ENCODE data around the gene POU4F1. TPM values are rescaled to one million over a fixed set of nuclear protein-coding genes. Genes with fewer than 3 reads are reported as not detected.
A peak's percentile ranks its signal among the peaks of the same experiment; 100 is the strongest.
"Not testable (repeated sequence)": the region's sequence is repeated elsewhere in the genome, so short reads cannot be mapped to it uniquely, and the experiment has no call there.

POU4F1 gene, protein sequence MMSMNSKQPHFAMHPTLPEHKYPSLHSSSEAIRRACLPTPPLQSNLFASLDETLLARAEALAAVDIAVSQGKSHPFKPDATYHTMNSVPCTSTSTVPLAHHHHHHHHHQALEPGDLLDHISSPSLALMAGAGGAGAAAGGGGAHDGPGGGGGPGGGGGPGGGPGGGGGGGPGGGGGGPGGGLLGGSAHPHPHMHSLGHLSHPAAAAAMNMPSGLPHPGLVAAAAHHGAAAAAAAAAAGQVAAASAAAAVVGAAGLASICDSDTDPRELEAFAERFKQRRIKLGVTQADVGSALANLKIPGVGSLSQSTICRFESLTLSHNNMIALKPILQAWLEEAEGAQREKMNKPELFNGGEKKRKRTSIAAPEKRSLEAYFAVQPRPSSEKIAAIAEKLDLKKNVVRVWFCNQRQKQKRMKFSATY
- polyA plus RNA-seq (2012; ENCODE audit: insufficient read depth, insufficient read length) = 12.5 TPM

DNA sequence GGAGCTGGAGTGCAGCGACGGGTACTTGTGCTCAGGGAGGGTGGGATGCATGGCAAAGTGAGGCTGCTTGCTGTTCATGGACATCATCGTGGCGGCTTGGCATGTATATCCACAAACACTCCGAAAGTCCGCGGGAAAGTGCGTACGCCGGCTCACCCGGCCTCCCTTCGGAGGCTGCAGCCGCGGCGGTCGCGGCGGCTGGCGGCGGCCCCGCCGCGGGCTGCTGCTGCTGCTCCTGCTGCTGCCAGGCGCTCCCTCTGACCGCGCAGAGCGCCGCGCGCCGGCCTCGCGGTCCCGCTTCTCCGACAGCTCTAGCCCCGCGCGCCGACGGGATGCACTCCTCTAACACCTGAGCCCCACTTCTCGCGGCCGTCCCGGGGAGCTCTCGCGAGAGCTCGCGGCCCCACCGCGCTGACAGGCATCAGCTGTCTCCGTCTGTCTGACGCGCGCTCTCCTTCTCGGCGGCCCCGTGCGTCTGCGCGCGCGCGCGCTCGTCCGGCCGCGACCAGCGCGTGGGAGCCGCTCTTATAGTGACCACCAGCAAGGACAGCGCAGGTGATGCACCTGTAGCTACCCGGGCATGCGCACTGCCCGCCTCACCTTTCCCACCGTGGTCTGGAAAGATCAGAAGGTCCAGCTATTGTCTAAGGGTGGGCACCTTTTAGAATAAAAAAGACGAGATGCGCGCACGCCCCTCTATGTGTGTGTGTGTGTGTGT lies at the start of gene POU4F1:
Gene POU4F1, minus strand, starts transcription at position 313 of the 718 bp plus-strand sequence. Its CDS starts 226 bp downstream, at position 87.
- peak within 1 kb of the TSS; percentile 69 for H3K4me3 ChIP-seq (ENCODE audit: low read length)
- peak; percentile 79 for DNase-seq (ENCODE audit: low read depth, low spot score)

DNA sequence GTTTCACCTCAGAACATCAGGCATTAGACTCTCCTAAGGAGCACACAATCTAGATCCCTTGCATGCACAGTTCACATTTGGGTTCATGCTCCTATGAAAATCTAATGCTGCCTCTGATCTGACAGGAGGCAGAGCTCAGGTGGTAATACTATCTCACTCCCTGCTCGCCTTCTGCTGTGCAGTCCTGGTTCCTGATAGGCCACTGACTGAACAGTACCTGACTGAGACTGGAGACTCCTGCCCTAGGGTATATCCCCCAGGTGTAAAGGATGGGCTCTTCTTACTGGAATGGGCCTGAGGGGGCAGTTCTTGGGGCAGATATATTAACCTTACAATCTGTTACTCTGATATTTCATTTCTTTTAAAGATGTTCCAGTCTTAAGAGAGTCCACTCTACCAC lies 49.3 kb upstream of the POU4F1 start:
- DNase-seq (ENCODE audit: low read depth, low spot score) = no peak
- no peak overlapping the region for H3K4me3 ChIP-seq (ENCODE audit: low read length)

DNA sequence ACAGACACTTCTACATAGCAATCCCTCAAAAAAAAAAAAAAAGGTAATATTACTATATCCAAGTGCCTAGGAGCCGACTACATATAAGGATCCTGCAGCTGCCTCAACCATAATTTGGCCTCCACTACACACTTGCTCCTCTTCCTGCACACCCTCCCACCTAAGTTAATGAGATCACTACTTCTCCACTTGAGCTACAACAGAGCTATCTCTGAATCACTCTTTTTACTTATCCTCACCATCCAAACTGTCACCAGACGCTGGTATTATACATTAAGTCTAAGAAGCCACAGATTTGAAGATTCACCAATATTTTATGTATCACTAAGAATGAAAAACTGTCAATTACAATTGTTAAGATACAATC lies 47.3 kb upstream of the POU4F1 start:
- no peak overlapping the region for H3K4me3 ChIP-seq (ENCODE audit: low read length)
- DNase-seq (ENCODE audit: low read depth, low spot score) = no peak

DNA sequence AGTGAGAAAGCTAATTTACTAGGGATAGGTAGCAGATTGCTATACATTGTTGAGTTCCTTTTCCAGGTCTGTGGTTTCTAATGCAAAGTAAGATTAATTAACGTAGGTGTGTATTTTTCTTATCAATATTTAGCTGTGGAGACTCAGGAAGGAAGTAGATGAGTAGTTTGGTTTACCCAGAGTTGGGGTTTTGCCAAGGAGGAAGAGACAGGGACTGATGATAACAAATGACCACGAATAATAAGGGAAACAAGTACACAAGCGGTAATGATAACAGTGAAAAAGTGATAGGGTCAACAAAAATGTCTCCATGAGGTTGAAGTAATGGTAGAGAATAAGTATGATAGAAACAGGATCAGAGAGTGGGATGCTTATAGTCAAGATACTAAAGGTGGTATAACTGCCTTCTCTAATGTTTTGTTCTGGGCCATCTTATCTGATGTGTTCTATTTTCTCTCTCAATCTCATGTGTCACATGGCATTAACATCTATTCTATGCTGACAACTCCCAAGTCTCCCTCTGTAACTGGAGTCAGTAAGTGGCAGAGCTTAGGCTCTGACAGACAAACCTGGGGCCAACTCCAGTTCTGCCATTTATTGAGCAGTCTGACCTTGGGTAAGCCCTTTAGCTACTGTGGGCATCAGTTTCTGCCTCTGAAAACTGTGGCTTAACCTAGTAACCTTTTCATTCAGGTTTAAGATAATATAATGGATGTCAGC lies 46.8 kb upstream of the POU4F1 start:
- DNase-seq (ENCODE audit: low read depth, low spot score) = peak; percentile 30
- H3K4me3 ChIP-seq (ENCODE audit: low read length) = no peak overlapping the region

DNA sequence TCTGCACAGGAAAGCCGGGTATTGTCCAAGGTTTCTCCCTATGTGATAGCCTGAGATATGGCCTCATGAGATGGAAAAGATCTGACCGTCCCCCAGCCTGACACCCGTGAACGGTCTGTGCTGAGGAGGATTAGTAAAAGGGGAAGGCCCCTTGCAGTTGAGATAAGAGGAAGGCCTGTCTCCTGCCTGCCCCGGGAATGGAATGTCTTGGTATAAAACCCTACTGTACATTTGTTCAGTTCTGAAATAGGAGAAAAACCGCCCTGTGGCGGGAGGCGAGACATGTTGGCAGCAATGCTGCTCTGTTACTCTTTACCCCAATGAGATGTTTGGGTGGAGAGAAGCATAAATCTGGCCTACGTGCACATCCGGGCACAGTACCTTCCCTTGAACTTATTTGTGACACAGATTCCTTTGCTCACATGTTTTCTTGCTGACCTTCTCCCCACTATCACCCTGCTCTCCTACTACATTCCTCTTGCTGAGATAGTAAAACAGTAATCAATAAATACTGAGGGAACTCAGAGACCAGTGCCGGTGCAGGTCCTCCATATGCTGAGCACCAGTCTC lies 43.8 kb upstream of the POU4F1 start:
- H3K4me3 ChIP-seq (ENCODE audit: low read length); DNase-seq (ENCODE audit: low read depth, low spot score): not testable (repeated sequence)

DNA sequence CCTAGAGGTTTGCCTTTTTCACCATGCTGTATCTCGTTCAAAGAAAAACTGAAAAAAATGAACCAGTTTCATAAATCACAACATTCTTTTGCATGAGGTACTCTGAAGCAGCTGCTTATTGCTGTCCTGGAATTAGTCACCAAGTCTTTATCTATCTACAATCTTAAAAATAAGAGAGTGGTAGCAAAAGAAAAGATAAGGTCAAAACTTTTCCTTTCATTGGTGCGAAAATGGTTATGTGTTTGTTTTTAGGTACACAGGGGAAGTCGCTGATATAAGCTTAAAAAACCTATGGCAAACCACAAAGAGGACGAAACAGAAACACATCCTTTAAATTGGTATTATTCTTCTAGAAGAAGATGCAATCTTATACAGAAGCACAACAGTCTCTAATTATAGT lies 34.9 kb upstream of the POU4F1 start:
- DNase-seq (ENCODE audit: low read depth, low spot score) = peak; percentile 56

DNA sequence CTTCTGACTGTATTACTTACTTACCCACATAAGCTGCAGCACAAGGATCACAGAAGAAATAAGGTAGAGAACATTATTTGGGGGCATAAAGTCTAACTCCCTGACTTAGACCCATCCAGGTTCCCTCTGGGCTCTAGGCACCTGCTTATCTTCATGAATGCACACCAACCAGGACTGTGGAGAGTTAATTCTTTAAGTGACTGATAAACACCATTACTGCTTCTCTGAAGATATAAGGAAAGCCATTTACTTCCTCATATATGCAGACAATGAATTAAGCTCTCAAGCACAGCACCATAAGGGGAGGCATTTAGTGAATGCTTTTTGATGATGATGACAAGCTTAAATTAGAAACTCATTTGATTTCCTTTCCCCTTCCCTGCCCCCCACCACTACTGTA lies 33.1 kb upstream of the POU4F1 start:
- no peak overlapping the region for H3K4me3 ChIP-seq (ENCODE audit: low read length)
- DNase-seq (ENCODE audit: low read depth, low spot score) = no peak

More for the DNA sequence above, 34.9 kb upstream of the POU4F1 start:
- H3K4me3 ChIP-seq (ENCODE audit: low read length) = no peak overlapping the region

DNA sequence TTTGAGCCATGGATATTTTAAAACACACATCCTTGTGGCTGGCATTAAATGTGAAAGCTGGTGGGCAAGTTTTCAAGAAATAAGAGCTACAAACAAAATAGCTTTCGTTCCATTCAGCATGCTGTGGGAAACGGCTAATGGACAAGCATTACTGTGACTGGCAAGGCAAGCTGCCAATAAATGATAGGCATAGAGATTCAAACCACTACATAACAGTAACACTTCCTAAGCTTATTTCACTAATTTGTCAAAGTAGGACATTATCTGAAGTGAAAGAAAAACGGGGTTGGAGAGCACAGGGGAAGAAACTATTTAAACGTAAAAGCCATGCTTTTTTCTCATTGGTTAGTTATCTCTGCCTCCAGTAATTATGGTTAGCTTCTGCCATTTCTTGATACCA lies 29.6 kb upstream of the POU4F1 start:
- DNase-seq (ENCODE audit: low read depth, low spot score) = no peak
- H3K4me3 ChIP-seq (ENCODE audit: low read length) = no peak overlapping the region

DNA sequence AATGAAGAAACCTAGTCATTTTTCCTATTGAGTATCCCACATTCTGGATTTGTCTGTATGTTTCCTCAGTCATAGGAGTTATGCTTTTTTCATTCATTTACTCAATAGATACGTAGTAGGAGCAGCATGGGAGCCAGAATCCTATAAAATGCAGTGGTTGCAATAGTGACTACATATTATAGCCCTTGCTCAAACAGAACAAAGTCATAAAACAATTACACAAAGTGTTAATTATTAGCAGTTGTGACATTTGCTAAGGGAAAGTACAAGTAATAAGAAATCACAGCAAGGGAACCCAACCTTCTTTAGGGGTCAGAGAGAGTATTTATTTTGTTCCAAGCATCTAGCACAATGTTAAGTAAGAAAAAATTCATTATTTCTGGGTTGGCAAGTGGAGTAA lies 27.7 kb upstream of the POU4F1 start:
- DNase-seq (ENCODE audit: low read depth, low spot score) = no peak
- H3K4me3 ChIP-seq (ENCODE audit: low read length) = no peak overlapping the region

DNA sequence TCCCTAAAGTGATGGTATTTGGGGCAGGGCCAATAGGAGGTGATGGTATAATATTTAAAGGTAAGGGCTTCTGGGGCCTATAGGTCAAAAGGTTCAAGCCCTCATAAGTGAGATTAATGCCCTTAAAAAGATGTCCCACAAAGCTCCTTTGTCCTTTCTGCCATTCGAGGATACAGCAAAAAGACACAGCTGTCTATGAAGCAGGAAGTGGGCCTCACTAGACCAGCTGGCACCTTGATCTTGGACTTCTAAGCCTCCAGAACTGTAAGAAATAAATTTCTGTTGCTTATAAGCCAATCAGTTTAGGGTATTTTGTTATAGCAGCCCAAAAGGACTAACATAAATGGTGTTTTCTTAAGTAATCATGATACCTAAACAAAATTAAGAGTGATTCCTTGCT lies 27.2 kb upstream of the POU4F1 start:
- peak; percentile 34 for DNase-seq (ENCODE audit: low read depth, low spot score)

DNA sequence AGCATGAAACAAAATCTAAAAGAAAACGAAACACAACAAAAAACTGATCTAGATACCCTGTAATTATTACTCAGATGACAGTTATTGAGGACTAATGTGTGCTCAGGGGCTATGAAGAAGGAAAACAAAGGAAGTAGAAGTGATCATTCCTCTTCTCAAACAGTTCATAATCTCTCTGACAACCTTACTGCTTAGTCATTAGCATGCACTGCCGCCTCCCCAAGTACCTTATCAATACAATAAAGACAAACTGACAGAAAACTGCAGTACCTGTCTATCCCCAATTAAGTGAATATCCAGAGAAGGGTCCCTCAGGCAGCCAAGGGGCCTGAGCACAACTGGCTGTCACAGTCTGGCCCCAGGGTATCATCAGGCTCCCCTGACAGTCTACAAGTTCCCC lies 22.0 kb upstream of the POU4F1 start:
- DNase-seq (ENCODE audit: low read depth, low spot score) = no peak
- H3K4me3 ChIP-seq (ENCODE audit: low read length) = no peak overlapping the region

More for the DNA sequence above, 27.2 kb upstream of the POU4F1 start:
- H3K4me3 ChIP-seq (ENCODE audit: low read length) = no peak overlapping the region

DNA sequence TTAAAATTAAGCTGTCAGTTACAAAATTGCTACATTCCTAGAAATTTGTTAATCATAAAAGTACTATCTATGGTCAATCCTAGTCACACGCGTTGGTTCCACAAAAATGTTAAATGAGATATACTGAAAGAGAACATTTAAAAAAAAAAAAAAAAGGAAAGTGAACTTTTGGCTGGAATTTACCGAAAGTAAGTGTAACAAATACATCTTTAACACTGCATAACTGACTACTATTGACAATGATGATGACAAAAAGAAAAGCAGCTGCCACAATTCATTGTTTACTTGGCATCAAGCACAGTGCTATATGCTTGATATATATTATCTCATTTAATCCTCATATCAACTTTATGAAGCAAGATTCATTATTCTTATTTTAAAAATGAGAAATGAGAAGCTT lies 19.8 kb upstream of the POU4F1 start:
- no peak for DNase-seq (ENCODE audit: low read depth, low spot score)
- no peak overlapping the region for H3K4me3 ChIP-seq (ENCODE audit: low read length)

DNA sequence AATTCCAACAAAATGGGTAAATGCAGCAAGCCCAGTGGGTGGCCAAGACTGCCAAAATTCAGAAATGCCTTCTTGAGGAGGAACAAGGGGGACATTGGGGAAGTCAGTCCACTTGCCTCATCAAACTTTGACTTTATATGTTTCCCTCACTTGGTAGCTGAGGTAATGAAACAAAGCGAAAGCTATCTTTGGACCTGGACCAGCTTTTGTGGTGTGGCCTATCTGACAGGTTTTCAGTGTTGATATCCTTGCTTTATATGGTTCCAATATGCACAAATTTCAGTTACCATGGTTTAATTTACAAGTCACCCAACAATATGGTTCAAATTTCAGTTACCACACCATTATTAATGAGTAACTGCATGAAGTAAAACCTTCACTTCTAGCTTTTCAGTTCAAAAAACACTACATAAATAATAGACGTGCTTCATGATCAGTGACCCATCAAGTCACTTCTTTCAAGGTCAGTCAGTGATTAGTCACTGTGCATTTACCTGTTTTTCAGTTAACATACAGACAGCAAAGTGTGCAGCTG lies 17.7 kb upstream of the POU4F1 start:
- no peak for DNase-seq (ENCODE audit: low read depth, low spot score)
- H3K4me3 ChIP-seq (ENCODE audit: low read length) = no peak overlapping the region

DNA sequence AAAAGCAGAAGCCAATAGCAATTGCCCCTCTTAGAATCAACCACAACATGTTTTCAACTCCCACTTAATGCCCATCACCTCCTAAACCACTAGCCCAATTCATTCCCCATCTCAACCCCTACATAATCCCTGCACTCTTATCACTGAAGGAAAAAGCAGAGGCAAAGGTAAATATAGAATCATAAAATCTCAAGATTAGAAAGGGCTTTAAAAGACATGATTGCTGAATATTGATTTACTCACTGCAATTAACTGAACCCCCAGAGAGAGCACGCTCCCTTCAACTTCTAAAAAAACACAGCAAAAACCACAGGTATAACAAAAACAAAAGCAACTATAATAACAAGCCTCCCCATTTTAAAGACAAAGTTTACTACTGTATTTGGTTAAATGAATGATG lies 15.1 kb upstream of the POU4F1 start:
- no peak overlapping the region for H3K4me3 ChIP-seq (ENCODE audit: low read length)
- no peak for DNase-seq (ENCODE audit: low read depth, low spot score)

DNA sequence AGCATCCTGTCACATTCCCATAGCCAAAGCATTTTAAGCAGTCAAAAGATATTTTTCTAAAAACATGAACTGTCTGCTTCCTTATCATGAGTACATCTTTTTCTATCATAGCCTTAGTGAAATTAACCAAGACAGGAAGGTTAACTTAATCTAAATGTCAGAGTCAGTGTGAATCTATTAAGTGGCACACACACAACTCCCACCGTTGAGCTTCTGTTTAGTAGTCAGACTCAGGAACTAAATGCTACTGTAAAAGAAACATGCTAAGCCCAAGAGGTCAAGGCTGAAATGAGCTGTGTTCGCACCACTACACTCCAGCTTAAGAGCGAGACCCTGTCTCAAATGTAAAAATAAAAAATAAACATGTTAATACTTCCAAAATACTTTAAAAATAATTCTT lies 7.7 kb upstream of the POU4F1 start:
- DNase-seq (ENCODE audit: low read depth, low spot score) = no peak
- no peak overlapping the region for H3K4me3 ChIP-seq (ENCODE audit: low read length)

DNA sequence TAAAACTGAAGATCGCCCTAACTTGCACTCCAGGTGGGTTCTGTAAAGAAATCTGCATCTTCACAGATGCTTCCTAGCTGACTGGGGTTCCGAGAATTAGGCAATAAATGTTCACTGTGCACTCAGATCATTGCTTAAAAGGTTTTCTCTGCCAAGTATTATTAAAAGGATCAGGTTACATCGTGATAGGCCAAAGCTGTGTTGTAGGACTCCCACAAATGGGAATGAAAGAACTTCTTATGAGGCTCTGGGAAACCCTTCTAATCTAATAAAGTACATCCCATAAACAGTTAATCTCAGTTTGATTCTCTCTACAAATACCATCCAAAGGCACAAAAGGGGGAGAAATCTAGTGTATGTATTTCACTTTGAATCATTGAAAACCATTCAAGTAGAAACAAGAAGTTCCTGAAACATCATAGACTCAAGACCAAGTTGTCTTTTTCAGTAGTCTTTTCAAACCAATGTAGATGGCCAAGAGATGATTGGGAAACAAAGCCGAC lies 7.1 kb upstream of the POU4F1 start:
- H3K4me3 ChIP-seq (ENCODE audit: low read length) = no peak overlapping the region
- DNase-seq (ENCODE audit: low read depth, low spot score) = no peak

DNA sequence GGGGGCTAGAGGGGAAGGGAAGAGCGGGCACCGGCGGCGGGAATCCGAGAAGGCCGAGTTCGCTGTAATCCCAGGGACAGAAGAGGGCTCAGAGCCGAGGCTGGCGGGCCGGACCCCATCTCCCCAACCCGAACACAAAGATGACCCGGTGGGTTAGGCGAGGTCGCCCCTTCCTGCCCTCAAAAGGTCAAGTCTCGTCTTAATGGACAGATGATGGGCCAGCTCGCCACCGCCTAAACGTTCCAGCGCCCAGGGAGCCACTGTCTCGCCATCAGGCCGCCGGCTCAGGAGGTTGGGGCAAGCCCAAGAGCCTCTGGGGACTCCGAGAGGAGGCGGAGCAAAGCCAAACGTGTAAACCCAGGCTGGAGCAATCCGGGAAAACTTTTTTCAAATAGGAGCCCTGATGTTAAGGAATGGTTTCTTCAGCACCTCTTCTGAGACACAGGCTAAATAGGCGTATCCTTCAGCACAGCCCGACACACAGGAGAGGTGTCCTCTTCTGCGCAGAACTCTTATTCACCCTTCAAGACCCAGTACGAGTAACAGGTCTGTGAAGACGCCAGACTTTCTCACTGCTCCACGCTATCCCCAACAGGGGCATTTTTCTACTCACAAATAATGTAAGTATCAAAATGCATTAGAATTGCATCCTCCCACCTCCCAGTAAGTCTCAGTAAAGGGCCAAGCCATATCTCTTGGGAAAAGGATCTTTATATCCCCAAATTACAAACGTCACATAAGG lies 6.3 kb upstream of the POU4F1 start:
- no peak for DNase-seq (ENCODE audit: low read depth, low spot score)
- no peak overlapping the region for H3K4me3 ChIP-seq (ENCODE audit: low read length)

DNA sequence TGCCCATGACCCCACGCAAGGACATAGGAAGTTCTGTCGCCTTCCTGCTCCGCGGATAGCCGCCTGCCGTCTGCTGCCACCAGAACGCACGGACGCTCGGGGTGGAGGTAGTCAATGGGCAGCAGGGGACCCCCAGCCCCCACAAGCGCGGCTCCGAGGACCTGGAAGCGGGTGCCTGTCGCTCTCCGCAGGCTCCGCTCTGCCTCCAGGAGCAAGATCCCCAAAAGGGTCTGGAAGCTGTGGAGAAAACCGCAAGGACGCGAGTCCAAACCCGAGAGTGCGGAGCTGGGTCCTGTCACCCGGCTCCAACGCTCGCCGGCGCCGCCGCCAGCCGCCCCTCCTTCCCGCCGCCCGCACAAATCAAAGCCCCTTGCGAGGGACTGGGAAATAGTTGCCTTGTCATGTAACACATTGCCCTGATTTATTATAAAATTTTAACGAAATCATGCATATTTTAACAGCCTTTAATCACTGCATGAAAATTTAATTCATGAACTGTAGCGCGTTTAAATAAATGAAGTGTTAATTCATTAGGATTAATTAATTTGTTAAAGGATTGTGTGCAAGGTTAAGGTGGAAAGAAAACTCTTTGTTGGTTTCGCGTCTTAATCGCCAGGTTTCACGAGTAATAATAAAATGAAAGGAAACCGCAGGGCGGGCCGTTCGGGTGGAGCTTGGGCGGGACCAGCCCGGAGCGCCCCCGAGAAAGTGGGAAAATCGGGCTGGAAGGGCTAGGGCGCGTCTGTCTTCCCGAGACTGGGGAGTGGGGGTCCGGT lies 5.5 kb upstream of the POU4F1 start:
- no peak for DNase-seq (ENCODE audit: low read depth, low spot score)
- no peak overlapping the region for H3K4me3 ChIP-seq (ENCODE audit: low read length)
